GM19328 (cell line): Measurements from ENCODE around the gene MARCKS.

Experiments
- ATAC-seq: cut with Tn5 transposase; IDR thresholded peaks from one replicate; pipeline ENCODE4 v1.9.1; 2021; ENCODE audit warnings: mild to moderate bottlenecking, moderate library complexity; ENCODE audit not compliant: unreplicated experiment

MARCKS gene

GRCh38 chr6:113848811-113849210 lies 8.3 kb upstream of the MARCKS start:
- ATAC-seq = no peak

GRCh38 chr6:113853252-113853651 lies 3.9 kb upstream of the MARCKS start:
- no peak for ATAC-seq

GRCh38 chr6:113854531-113855499 lies 2.3 kb upstream of the MARCKS start:
- ATAC-seq = no peak

- ATAC-seq = no peak
Measured at GRCh38 chr6:113855500-113856374, 1.4 kb upstream of the MARCKS start.

GRCh38 chr6:113856375-113856624 lies 845 bp upstream of the MARCKS start:
- no peak for ATAC-seq

- ATAC-seq = no peak
Measured at GRCh38 chr6:113857556-113858479, 673 bp downstream of the MARCKS start.

GRCh38 chr6:113858480-113859348 lies 1.6 kb downstream of the MARCKS start:
- peak; percentile 76 for ATAC-seq

GRCh38 chr6:113859349-113860180 lies 2.4 kb downstream of the MARCKS start:
- ATAC-seq = no peak

- no peak for ATAC-seq
Measured at GRCh38 chr6:113860181-113860955, 3.2 kb downstream of the MARCKS start.

GRCh38 chr6:113862112-113862511 lies 5.0 kb downstream of the MARCKS start:
- ATAC-seq = no peak

GRCh38 chr6:113870917-113871316 lies 13.8 kb downstream of the MARCKS start:
- ATAC-seq = no peak

- ATAC-seq = no peak
Measured at GRCh38 chr6:113871975-113872374, 14.8 kb downstream of the MARCKS start.

- peak; percentile 91 for ATAC-seq
Measured at GRCh38 chr6:113873043-113873667, 16.0 kb downstream of the MARCKS start.

GRCh38 chr6:113875470-113875869 lies 18.3 kb downstream of the MARCKS start:
- ATAC-seq = no peak

GRCh38 chr6:113876695-113877094 lies 19.6 kb downstream of the MARCKS start:
- ATAC-seq = no peak

GRCh38 chr6:113879186-113880096 lies 22.3 kb downstream of the MARCKS start:
- ATAC-seq = peak; percentile 98

- no peak for ATAC-seq
Measured at GRCh38 chr6:113881478-113881980, 24.4 kb downstream of the MARCKS start.
